Measurements from ENCODE around the gene COL9A2. TPM values are rescaled to one million over a fixed set of nuclear protein-coding genes. Genes with fewer than 3 reads are reported as not detected.

The COL9A2 gene
- total and polyA plus RNA-seq, 9 donors = 1.0 to 4.8 (median 1.8) TPM

- DNase-seq = no peak
- H3K27me3 ChIP-seq (ENCODE audit: control insufficient read depth, insufficient read depth, low read length) = no peaks in the 10 kb centered on the region
- H3K27ac ChIP-seq (ENCODE audit: low read length) = no peak overlapping the region
- H3K4me1 ChIP-seq (ENCODE audit: control insufficient read depth, insufficient read depth, low read length) = no peaks in the 10 kb centered on the region
- no peaks in the 10 kb centered on the region for H3K9me3 ChIP-seq (replicated peaks; ENCODE audit: control insufficient read depth, low read depth, low read length)
- WGBS (ENCODE audit: insufficient coverage) = no CpG with 5 or more reads among the region's 2 CpGs
- no peak overlapping the region for H3K4me3 ChIP-seq (ENCODE audit: low read length)
- H3K36me3 ChIP-seq (ENCODE audit: control insufficient read depth, insufficient read depth, low read length) = peaks cover 18% of the 10 kb centered on the region
Measured at GRCh38 chr1:40281853-40282252, 35.2 kb downstream of the COL9A2 start.

- no peak overlapping the region for H3K27ac ChIP-seq (ENCODE audit: low read length)
- 94% methylated on average over 3 of the region's 3 CpGs for WGBS (ENCODE audit: insufficient coverage)
Measured at GRCh38 chr1:40276122-40276521, 41.0 kb downstream of the COL9A2 start.

GRCh38 chr1:40274331-40274730 is 42.8 kb downstream of the COL9A2 start:
- H3K4me1 ChIP-seq (ENCODE audit: control insufficient read depth, insufficient read depth, low read length) = no peaks in the 10 kb centered on the region
- no peak overlapping the region for H3K27ac ChIP-seq (ENCODE audit: low read length)
- H3K27me3 ChIP-seq (ENCODE audit: control insufficient read depth, insufficient read depth, low read length) = no peaks in the 10 kb centered on the region
- no peak overlapping the region for H3K4me3 ChIP-seq (ENCODE audit: low read length)
- no peaks in the 10 kb centered on the region for H3K9me3 ChIP-seq (replicated peaks; ENCODE audit: control insufficient read depth, low read depth, low read length)
- DNase-seq = no peak
- 92% methylated on average over 2 of the region's 2 CpGs for WGBS (ENCODE audit: insufficient coverage)
- peaks cover 33% of the 10 kb centered on the region for H3K36me3 ChIP-seq (ENCODE audit: control insufficient read depth, insufficient read depth, low read length)

More at GRCh38 chr1:40276122-40276521, 41.0 kb downstream of the COL9A2 start:
- Histone ChIP-seq H3K27me3 (ENCODE audit: control insufficient read depth, insufficient read depth, low read length) (no peaks in the 10 kb centered on the region), H3K4me3 (ENCODE audit: low read length) (no peak overlapping the region), H3K9me3 (replicated peaks; ENCODE audit: control insufficient read depth, low read depth, low read length) (no peaks in the 10 kb centered on the region), H3K36me3 (ENCODE audit: control insufficient read depth, insufficient read depth, low read length) (peaks cover 22% of the 10 kb centered on the region), H3K4me1 (ENCODE audit: control insufficient read depth, insufficient read depth, low read length) (no peaks in the 10 kb centered on the region)
- no peak for DNase-seq

- Histone ChIP-seq H3K9me3 (replicated peaks; ENCODE audit: control insufficient read depth, low read depth, low read length) (no peaks in the 10 kb centered on the region), H3K4me1 (ENCODE audit: control insufficient read depth, insufficient read depth, low read length) (no peaks in the 10 kb centered on the region), H3K36me3 (ENCODE audit: control insufficient read depth, insufficient read depth, low read length) (peaks cover 38% of the 10 kb centered on the region), H3K27me3 (ENCODE audit: control insufficient read depth, insufficient read depth, low read length) (no peaks in the 10 kb centered on the region), H3K4me3 (ENCODE audit: low read length) (no peak overlapping the region), H3K27ac (ENCODE audit: low read length) (no peak overlapping the region)
- WGBS (ENCODE audit: insufficient coverage) = 67% methylated on average over 1 of the region's 4 CpGs
- no peak for DNase-seq
Measured at GRCh38 chr1:40273547-40274166, 43.4 kb downstream of the COL9A2 start.

- WGBS (ENCODE audit: insufficient coverage) = no CpG with 5 or more reads among the region's 3 CpGs
- H3K27ac ChIP-seq (ENCODE audit: low read length) = no peak overlapping the region
- H3K4me3 ChIP-seq (ENCODE audit: low read length) = no peak overlapping the region
- no peak for DNase-seq
- H3K9me3 ChIP-seq (replicated peaks; ENCODE audit: control insufficient read depth, low read depth, low read length) = no peaks in the 10 kb centered on the region
- H3K27me3 ChIP-seq (ENCODE audit: control insufficient read depth, insufficient read depth, low read length) = no peaks in the 10 kb centered on the region
- H3K36me3 ChIP-seq (ENCODE audit: control insufficient read depth, insufficient read depth, low read length) = peaks cover 40% of the 10 kb centered on the region
- H3K4me1 ChIP-seq (ENCODE audit: control insufficient read depth, insufficient read depth, low read length) = no peaks in the 10 kb centered on the region
Measured at GRCh38 chr1:40272653-40273213, 44.4 kb downstream of the COL9A2 start.

GRCh38 chr1:40270152-40270834 is 46.8 kb downstream of the COL9A2 start:
- Histone ChIP-seq H3K4me1 (ENCODE audit: control insufficient read depth, insufficient read depth, low read length) (no peaks in the 10 kb centered on the region), H3K9me3 (replicated peaks; ENCODE audit: control insufficient read depth, low read depth, low read length) (no peaks in the 10 kb centered on the region), H3K4me3 (ENCODE audit: low read length) (no peak overlapping the region), H3K27ac (ENCODE audit: low read length) (no peak overlapping the region), H3K36me3 (ENCODE audit: control insufficient read depth, insufficient read depth, low read length) (peaks cover 36% of the 10 kb centered on the region), H3K27me3 (ENCODE audit: control insufficient read depth, insufficient read depth, low read length) (no peaks in the 10 kb centered on the region)
- DNase-seq = no peak
- 100% methylated on average over 2 of the region's 3 CpGs for WGBS (ENCODE audit: insufficient coverage)

GRCh38 chr1:40268211-40268610 is 48.9 kb downstream of the COL9A2 start:
- Histone ChIP-seq H3K27ac (ENCODE audit: low read length) (no peak overlapping the region), H3K27me3 (ENCODE audit: control insufficient read depth, insufficient read depth, low read length) (no peaks in the 10 kb centered on the region), H3K4me3 (ENCODE audit: low read length) (no peak overlapping the region), H3K4me1 (ENCODE audit: control insufficient read depth, insufficient read depth, low read length) (no peaks in the 10 kb centered on the region), H3K36me3 (ENCODE audit: control insufficient read depth, insufficient read depth, low read length) (peaks cover 33% of the 10 kb centered on the region), H3K9me3 (replicated peaks; ENCODE audit: control insufficient read depth, low read depth, low read length) (no peaks in the 10 kb centered on the region)
- DNase-seq = no peak

GRCh38 chr1:40267767-40268187 is 49.3 kb downstream of the COL9A2 start:
- WGBS (ENCODE audit: insufficient coverage) = no CpG with 5 or more reads among the region's 2 CpGs
- DNase-seq = peak; percentile 7
- no peaks in the 10 kb centered on the region for H3K4me1 ChIP-seq (ENCODE audit: control insufficient read depth, insufficient read depth, low read length)

GRCh38 chr1:40266786-40267535 is 50.1 kb downstream of the COL9A2 start:
- Histone ChIP-seq H3K27ac (ENCODE audit: low read length) (no peak overlapping the region), H3K27me3 (ENCODE audit: control insufficient read depth, insufficient read depth, low read length) (no peaks in the 10 kb centered on the region), H3K36me3 (ENCODE audit: control insufficient read depth, insufficient read depth, low read length) (peaks cover 24% of the 10 kb centered on the region), H3K4me1 (ENCODE audit: control insufficient read depth, insufficient read depth, low read length) (no peaks in the 10 kb centered on the region), H3K4me3 (ENCODE audit: low read length) (no peak overlapping the region), H3K9me3 (replicated peaks; ENCODE audit: control insufficient read depth, low read depth, low read length) (no peaks in the 10 kb centered on the region)
- no peak for DNase-seq
- no CpG with 5 or more reads among the region's 6 CpGs for WGBS (ENCODE audit: insufficient coverage)

More at GRCh38 chr1:40267767-40268187, 49.3 kb downstream of the COL9A2 start:
- H3K4me3 ChIP-seq (ENCODE audit: low read length) = no peak overlapping the region
- H3K27me3 ChIP-seq (ENCODE audit: control insufficient read depth, insufficient read depth, low read length) = no peaks in the 10 kb centered on the region
- H3K9me3 ChIP-seq (replicated peaks; ENCODE audit: control insufficient read depth, low read depth, low read length) = no peaks in the 10 kb centered on the region
- no peak overlapping the region for H3K27ac ChIP-seq (ENCODE audit: low read length)
- peaks cover 32% of the 10 kb centered on the region for H3K36me3 ChIP-seq (ENCODE audit: control insufficient read depth, insufficient read depth, low read length)

GRCh38 chr1:40265919-40266318 is 51.2 kb downstream of the COL9A2 start:
- Histone ChIP-seq H3K27ac (ENCODE audit: low read length) (no peak overlapping the region), H3K36me3 (ENCODE audit: control insufficient read depth, insufficient read depth, low read length) (peaks cover 30% of the 10 kb centered on the region), H3K9me3 (replicated peaks; ENCODE audit: control insufficient read depth, low read depth, low read length) (no peaks in the 10 kb centered on the region), H3K4me1 (ENCODE audit: control insufficient read depth, insufficient read depth, low read length) (no peaks in the 10 kb centered on the region), H3K4me3 (ENCODE audit: low read length) (no peak overlapping the region), H3K27me3 (ENCODE audit: control insufficient read depth, insufficient read depth, low read length) (no peaks in the 10 kb centered on the region)
- DNase-seq = no peak
